ENCODE measurements around the gene TCHH. TPM values are rescaled to one million over a fixed set of nuclear protein-coding genes. Genes with fewer than 3 reads are reported as not detected.
"Not testable (repeated sequence)": the region's sequence is repeated elsewhere in the genome, so short reads cannot be mapped to it uniquely, and the experiment has no call there.

TCHH gene
- total RNA-seq, 1 experiment from 2014 or later = not detected

DNA sequence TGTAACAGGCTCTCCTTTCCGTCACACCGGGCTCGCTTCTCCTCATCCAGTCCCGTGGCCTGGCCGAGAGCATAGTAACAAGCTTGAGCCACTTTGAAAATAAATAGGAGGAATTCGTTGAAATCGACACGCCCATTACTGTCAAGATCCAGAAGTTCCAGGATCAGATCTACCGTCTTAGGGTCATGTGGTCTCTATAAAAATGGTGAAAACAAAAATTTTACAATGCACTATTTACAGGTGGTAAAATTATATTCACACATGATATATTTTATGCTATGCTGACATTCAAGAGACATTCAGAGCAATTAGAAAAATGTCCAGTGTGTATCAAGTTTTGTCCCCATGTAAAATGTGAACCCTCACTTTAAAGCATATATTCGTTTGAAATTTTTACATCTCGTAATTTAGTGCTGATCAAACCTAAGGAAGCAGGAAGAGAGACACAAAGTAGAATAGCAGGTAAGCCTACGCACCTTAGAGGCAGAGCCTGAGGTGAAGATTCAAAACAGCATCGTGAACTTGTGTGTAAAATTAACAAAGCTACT lies 2.3 kb downstream of the TCHH start:
- no peak for DNase-seq (ENCODE audit: low read depth)

DNA sequence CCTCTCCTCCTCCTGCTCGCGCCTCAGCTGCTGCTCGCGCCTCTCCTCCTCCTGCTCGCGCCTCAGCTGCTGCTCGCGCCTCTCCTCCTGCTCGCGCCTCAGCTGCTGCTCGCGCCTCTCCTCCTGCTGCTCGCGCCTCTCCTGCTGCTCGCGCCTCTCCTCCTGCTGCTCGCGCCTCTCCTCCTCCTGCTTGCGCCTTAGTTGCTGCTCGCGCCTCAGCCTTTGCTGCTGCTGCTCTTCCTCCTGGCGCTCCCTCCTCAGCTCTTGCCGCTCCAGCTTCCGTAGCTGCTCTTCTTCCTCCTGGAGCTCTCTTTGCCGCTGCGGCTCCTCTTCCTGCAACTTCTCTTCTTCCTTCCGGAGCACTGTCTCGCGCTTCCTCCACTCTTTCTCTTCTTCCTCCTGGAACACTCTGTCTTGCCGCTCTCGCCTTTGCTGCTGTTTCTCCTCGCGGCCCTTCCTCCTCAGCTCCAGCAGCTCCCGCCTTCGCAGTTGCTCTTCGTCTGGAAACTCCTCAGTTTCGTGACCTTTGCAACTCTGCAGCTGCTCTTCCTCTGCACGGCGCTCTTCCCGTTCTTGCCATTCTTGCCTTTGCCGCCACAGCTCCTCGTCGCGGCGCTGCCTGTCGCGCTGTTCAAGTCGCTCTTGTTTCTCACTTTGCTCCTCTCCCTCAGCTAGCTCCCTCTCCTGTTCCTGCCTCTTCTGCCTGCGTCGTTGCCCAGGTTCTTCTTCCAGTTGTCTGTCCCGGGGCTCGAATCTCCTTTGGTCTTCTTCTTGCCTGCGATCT lies 3.0 kb downstream of the TCHH start:
- DNase-seq (ENCODE audit: low read depth) = no peak

DNA sequence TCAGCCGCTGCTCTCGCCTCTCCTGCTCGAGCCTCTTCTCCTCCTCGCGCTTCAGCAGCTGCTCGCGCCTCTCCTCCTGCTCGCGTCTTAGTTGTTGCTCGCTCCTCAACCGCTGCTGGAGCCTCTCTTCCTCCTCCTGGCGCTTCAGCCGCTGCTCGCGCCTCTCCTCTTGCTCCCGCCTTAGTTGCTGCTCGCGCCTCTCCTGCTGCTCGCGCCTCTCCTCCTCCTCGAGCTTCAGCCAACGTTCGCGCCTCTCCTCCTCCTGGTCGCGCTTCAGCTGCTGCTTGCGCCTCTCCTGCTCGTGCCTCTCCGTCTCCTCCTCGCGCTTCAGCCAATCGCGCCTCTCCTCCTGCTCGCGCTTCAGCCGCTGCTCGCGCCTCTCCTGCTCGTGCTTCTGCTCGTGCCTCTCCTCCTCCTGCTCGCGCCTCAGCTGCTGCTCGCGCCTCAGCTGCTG lies 3.7 kb downstream of the TCHH start:
- no peak for DNase-seq (ENCODE audit: low read depth)

DNA sequence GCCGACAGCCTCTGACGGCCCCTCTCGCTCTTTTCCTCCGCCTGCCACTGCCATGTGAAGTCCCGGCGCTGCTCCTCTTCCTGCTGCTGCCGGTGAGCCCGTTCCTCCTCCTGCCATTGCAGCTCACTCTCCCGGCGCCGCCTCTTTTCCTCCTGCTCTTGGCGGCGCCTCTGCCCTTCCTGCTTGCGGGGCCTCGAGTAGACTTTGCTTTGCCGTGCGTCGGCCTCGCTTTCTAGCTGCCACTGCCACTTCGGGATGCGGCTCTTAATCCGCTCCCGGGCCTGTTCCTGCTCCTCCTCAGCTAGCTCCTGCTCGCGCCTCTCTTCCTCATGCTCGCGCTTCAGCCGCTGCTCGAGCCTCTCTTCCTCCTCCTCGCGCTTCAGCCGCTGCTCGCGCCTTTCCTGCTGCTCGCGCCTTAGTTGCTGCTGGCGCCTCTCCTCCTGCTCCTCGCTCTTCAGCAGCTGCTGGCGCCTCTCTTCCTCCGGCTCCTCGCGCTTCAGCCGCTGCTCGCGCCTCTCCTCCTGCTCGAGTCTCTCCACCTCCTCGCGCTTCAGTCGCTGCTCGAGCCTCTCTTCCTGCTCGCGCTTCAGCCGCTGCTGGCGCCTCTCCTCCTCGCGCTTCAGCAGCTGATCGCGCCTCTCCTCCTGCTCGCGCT lies 4.3 kb downstream of the TCHH start:
- DNase-seq (ENCODE audit: low read depth) = no peak

DNA sequence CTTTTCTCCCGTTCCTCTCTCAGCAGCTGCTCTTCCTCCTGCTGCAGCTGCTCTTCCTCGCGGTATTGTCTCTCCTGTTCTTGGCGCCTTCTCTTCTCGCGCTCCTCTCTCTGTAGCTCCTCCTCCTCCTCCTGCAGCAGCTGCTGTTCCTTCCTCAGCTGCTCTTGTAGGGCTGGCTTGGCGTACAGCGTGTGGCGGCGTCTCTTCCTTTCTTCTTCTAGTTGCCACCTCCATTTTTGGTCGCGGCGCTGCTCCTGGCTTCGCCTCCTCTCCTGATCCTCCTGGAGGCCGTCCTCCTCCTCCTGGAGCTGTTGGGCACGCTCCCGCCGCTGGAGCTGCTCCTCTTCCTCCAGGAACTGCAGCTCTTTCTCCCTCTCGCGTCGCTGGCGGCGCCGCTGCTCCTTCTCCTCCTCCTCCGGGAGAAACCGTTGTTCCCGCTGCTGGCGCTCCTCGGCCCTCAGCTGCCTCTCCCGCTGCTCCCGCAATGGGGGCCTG lies 4.8 kb downstream of the TCHH start:
- no peak for DNase-seq (ENCODE audit: low read depth)

DNA sequence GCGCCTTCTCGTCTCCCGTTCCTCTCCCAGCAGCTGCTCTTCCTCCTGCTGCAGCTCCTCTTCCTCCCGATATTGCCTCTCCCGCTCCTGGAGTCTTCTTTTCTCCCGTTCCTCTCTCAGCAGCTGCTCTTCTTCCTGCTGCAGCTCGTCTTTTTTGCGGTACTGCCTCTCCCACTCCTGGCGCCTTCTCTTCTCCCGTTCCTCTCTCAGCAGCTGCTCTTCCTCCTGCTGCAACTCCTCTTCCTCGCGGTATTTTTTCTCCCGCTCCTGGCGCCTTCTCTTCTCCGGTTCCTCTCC lies 5.3 kb downstream of the TCHH start:
- no peak for DNase-seq (ENCODE audit: low read depth)

DNA sequence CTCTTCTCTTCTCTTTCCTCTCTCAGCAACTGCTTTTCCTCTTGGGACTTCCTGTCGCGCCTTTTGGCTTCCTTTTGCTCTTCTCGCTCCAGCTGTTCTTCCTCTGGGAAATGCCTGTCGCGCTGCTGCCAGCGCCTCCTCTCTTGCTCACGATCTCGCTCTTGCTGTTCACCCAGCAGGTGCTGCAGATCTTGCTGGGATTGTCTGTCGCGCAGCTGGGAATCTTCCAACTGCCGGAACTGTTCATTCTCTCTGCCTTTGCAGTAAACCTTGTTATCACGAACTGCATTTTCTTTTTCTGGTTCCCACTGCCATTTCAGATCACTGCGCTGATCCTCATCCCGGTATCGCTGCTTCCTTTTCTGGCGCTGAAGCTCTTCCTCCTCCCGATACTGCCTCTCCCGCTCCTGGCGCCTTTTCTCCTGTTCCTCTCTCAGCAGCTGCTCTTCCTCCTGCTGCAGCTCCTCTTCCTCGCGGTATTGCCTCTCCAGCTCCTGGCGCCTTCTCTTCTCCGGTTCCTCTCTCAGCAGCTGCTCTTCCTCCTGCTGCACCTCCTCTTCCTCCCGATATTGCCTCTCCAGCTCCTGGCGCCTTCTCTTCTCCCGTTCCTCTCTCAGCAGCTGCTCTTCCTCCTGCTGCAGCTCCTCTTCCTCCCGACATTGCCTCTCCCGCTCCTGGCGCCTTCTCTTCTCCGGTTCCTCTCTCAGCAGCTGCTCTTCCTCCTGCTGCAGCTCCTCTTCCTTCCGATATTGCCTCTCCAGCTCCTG lies 5.8 kb downstream of the TCHH start:
- DNase-seq (ENCODE audit: low read depth) = no peak

DNA sequence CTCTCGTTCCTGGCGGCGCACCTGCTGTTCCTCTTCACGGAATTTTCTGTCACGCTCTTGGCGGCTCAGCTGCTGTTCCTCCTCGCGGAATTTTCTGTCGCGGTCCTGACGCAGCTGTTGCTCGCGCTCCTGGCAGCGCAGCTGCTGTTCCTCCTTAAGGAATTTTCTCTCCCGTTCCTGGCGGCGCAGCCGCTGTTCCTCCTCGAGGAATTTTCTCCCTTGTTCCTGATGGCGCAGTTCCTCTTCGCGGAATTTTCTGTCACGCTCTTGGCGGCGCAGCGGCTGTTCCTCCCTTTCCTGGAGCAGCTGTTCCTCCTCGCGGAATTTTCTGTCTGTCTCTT lies 6.4 kb downstream of the TCHH start:
- DNase-seq (ENCODE audit: low read depth) = no peak

DNA sequence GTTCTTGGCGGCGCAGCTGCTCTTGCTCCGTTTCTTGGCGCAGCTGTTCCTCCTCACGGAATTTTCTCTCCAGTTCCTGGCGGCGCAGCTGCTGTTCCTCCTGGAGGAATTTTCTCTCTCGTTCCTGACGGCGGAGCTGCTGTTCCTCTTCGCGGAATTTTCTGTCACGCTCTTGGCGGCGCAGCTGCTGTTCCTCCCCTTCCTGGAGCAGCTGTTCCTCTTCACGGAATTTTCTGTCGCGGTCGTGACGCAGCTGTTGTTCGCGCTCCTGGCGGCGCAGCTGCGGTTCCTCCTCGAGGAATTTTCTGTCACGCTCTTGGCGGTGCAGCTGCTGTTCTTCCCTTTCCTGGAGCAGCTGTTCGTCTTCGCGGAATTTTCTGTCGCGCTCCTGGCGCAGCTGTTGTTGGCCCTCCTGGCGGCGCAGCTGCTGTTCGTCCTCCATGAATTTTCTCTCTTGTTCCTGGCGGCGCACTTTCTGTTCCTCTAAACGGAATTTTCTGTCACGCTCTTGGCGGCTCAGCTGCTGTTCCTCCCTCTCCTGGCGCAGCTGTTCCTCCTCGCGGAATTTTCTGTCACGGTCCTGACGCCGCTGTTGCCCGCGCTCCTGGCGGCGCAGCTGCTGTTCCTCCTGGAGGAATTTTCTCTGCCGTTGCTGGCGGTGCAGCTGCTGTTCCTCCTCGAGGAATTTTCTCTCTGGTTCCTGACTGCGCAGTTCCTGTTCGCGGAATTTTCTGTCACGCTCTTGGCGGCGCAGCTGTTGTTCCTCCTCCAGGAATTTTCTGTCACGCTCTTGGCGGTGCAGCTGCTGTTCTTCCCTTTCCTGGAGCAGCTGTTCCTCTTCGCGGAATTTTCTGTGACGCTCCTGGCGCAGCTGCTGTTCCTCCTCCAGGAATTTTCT lies 7.0 kb downstream of the TCHH start:
- no peak for DNase-seq (ENCODE audit: low read depth)

DNA sequence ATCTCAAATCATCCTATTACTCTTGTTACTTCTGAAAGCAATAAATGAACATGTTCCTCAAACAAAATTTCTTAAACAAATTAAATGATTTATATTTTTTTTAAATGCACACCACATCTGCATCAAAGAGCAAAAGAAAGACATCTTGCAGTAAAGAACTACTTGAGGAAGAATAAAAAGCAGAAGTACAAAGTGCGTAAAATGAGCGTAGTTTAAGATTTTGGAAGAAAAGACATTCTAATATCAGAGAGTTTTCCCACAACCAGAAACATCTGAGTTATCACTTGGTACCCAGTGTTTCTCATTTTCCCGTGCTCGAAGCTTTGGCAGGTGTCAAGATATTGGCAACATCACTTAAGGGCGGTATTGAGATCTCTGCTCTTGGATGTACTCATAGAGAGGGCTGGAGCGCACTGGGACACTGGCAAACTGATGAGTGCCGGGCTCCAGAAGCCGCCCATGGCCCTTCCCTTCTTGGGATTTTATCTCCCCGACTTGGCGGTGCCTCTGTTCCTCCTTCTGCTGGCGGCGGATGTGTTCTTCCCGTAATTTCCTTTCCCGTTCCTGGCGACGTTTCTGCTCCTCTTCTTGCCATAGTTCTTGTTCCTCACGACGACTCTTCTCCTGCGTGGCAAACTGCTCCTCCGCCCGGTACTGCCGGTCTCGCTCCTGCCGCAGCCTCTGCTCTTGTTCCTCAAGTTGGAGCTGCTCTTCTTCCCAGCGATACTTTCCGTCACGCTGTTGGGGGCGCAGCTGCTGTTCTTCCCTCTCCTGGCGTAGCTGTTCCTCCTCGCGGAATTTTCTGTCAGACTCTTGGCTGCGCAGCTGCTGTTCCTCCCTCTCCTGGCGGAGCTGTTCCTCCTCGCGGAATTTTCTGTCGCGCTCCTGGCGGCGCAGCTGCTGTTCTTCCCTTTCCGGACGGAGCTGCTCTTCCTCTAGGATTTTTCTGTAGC lies 7.9 kb downstream of the TCHH start:
- DNase-seq (ENCODE audit: low read depth) = no peak

DNA sequence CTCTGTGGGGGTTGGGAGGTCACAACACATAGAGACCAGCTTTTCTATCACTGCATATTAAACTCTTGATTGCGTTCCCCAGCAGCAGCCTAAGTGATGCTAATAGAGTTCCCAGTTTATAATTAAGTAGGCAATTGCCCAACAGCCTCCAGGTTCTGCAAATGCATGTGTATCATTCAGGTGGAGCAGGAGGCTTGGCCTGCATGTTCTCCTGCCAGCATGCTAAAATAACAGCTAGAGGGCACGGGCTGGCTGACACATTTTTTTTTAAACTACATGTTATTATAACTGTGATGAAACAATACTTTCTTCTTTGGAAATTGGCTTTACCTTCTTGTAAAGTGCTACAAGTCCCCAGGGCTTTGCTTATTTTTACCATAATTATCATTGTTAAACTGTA lies 10.4 kb downstream of the TCHH start:
- DNase-seq (ENCODE audit: low read depth) = no peak

DNA sequence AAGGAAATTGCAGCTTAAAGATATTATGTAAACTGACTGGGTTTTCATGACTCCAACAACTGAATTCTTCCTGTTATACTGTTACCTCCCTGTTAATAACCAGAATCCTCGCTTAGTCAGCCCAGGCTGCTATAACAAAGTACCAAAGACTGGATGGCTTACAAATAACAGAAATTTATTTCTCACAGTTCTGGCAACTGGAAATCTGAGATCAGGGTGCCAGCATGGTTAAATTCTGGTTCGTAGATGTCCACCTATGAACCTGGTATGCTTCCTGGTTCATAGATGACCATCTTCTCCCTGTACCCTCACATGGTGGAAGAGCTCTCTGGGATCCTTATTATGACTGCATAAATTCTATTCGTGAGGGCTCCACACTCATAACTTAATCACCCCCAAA lies 18.3 kb downstream of the TCHH start:
- DNase-seq (ENCODE audit: low read depth) = no peak

DNA sequence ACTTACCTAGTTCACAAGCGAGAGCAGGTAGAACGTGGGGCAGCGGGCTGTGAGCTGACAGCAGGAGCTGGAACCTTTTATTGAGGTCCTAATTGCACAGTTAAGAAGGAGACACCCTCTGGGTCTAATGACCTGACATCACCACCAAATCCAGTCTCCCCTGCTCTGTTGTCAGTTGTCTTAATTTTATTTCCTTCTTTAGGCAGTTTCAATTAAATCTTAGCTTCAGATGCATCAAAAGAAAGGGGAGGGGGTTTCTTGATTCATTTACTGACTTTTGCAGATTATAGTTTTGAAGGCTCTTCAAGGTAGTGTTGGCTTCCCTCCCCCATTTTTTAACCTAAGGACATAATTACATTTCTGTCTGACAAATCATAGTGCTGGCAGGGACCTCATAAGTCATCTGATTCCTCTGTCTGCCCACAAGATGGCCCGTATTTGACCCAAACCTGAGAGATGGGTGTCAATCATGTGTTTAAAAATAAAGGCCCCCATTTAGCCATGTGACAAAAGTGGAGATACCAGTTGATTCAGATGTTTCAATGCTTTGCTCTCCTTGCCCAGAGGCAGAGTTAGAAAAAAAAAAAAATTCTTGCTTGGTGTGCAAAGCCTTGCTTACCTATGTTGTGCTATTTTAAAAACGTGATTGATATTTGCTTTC lies 26.1 kb downstream of the TCHH start, which contains the start of gene TCHHL1:
Gene TCHHL1 (minus strand): TSS at position 51 of the 661 bp plus-strand sequence. CDS start 921 bp downstream, outside the sequence.
- peak; percentile 2 for DNase-seq (ENCODE audit: low read depth)

DNA sequence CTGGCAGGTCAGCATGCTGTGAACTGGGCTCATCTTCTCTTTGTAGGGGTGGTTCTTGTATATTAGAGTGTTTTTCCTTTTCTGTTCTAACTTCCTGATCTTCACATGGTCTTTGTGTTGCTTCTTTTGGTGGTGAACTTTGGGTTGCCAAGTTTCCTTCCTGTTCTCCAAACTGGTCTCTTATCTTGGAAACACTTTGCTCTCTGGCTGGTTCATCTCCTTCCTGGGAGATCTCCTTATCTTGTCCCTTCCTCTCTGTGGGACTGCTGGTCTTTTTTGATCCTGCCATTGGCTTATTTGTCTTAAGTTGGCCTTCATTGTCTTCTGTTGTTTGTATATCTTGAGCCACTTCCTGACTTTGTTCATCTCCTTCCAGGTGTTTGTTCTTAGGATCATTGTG lies 28.5 kb downstream of the TCHH start:
- DNase-seq (ENCODE audit: low read depth) = no peak

DNA sequence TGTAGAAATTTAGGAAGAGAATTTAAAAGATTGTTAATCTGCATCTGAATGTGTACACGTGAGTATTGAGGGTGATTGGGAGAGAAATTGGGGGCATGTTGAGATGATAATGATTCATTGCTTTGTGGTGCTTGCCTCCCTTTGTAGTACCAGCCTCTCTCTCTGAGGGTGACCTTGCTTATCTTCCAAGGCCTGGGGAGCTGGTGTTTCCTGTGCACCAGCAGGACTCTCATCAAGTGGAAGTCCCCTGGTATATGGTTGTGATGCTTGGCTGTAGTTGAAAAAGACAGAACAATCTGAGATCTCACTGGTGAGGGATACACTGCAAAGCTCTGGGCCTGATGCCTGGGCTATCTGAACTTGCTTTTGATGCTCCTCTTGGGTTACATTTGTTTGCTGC lies 30.4 kb downstream of the TCHH start:
- DNase-seq (ENCODE audit: low read depth) = no peak

DNA sequence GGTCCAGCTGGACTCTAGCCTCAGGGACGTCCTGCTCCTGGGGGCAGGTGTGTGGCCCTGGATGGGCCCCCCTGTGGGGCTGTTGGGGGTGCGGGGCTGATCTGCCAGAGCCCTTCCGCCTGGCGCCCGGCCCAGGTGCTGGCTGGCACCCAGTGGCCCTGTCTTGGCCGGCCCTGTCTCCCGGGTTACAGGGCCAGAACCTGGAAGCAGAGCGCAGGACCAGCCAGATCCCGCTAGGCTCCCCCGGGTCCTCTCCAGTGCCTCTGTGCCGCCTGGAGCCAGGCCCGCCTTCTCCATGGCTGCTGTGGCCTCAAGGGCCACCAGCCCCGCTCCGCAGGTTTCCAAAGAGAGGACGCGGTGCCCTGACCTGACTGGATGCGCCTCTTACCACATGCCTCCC lies 34.2 kb downstream of the TCHH start:
- not testable (repeated sequence) for DNase-seq (ENCODE audit: low read depth)

DNA sequence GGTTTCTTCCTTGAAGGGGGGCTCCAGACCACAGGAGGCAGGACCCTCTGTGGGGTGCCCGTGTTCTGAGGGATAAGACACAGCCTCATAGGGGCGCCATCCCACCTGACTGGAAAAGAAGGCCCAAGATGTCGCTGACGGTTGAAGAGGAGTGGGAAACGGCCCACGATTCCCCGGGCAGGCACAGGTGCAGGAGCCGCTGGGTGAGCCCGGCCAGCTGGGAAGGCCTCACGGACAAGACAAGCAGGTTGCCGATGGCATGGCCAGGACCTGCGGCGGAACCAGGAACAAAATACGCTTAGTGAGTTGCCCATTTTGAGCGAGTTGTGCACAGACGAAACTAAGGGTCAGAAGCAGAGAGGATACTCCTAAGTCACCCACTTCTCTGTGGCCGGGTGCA lies 34.8 kb downstream of the TCHH start:
- not testable (repeated sequence) for DNase-seq (ENCODE audit: low read depth)

DNA sequence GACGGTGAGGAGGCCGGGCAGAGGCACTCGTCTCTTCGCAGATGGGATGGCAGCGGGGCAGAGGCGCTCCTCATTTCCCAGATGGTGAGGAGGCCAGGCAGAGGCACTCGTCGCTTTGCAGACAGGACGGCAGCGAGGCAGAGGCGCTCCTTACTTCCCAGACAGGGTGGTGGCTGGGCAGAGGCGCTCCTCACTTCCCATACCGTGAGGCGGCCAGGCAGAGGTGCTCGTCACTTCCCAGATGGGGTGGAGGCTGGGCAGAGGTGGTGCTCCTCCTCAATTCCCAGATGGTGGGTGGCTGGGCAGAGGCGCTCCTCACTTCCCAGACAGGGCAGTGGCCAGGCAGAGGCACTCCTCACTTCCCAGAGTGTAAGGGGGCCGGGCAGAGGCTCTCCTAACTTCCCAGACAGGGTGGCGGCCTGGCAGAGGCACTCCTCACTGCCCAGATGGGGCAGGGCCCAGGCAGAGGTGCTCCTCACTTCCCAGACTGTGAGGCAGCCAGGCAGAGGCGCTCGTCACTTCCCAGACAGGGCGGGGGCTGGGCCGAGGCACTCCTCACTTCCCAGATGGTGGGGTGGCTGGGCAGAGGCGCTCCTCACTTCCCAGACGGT lies 36.3 kb downstream of the TCHH start:
- no peak for DNase-seq (ENCODE audit: low read depth)

DNA sequence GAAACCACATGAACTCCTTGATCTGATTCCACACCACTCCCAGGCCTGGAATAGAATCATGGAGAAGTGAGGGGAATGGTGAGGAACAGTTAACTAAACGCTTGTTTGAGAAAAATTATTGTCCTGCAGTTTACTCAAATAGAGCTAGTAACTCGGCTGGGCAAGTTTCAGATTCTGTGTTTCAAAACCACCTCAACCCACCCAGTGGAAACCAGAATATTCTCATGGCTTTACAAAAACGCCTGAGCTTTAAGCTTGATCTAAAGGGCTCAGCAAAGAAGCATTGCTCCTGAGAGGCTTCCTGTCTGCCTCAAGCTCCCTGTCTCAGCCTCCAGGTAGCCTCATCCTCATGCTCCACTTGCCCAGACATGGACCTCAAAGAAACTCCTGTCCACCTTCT lies 42.9 kb downstream of the TCHH start:
- no peak for DNase-seq (ENCODE audit: low read depth)
